GM19438 (cell line): ENCODE data around the gene PHC3.
"Not testable (repeated sequence)": the region's sequence is repeated elsewhere in the genome, so short reads cannot be mapped to it uniquely, and the experiment has no call there.

Experiments used
- ATAC-seq: cut with Tn5 transposase; IDR thresholded peaks from one replicate; pipeline ENCODE4 v1.9.1; 2021; ENCODE audit warnings: low read depth; ENCODE audit not compliant: unreplicated experiment

Gene PHC3

DNA sequence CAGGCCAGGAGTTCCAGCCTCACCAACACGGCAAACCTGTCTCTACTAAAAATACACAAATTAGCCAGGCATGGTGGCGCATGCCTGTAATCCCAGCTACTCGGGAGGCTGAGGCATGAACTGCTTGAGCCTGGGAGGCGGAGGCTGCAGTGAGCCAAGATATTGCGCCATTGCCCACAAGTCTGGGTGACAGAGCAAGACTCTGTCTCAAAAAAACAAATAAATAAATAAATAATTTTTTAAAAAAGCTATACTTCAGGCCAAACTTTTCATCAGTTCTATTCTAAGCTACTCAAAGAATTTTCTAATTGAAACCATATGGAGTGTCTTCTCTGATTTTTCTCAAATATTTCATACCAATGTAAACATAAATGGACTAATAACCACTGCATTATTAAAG, 43.5 kb downstream of the PHC3 start:
- no peak for ATAC-seq

DNA sequence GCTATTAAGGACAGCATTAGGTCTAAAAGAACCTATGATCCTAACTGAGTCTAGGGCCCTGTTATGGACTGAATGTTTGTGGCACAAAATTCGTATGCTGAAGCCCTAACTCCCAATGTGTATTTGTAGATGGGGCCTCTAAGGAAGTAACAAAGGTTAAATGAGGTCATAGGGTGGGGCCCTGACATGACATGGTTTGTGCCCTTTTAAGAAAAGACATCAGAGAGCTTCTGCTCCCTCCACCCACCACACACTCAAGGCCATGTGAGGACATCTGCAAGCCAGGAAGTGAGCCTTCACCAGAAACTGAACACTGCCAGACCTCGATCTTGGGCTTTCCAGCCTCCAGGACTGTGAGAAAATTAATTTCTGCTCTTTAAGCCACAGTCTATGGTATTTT, 49.2 kb downstream of the PHC3 start:
- no peak for ATAC-seq

DNA sequence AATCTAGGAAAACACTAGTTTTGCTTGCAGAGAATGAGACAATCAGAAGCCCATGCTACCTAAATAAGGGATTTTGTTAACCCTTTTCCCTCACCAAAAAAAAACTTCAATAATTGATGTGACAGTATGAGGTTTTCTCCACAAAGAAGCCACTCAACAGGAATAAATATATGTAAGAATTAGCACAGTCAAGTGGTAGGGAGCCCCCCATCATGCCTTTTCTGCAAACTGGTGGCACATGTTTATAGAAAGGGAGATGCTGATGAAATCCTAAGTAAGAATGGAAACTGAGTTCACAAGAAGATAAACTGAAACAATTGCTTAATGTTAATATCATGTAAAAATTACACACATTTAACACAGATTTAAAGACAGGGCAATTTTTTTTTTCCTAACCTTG, 51.0 kb downstream of the PHC3 start:
- no peak for ATAC-seq

DNA sequence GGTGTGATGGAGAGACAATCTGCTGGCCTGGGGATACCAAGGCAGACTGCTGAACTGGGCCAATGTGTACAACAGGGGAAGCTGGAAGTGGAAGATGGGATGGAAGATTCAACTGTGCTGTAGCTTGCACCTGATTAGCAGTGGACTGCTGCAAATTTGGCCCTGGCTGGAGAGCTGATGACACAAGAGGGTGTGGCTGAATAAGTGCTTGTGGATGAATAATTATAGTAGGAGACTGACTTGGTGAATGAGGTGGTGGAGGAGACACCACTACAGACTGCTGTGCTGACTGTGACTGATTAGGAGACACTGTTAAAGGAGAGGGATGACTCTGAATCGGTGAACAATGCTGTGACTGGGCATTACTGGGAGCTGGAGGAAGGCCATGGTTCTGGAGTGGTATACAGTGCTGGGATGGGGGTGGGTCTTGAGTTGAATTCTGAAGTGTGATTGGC, 52.5 kb downstream of the PHC3 start:
- ATAC-seq, result peak; percentile 37

DNA sequence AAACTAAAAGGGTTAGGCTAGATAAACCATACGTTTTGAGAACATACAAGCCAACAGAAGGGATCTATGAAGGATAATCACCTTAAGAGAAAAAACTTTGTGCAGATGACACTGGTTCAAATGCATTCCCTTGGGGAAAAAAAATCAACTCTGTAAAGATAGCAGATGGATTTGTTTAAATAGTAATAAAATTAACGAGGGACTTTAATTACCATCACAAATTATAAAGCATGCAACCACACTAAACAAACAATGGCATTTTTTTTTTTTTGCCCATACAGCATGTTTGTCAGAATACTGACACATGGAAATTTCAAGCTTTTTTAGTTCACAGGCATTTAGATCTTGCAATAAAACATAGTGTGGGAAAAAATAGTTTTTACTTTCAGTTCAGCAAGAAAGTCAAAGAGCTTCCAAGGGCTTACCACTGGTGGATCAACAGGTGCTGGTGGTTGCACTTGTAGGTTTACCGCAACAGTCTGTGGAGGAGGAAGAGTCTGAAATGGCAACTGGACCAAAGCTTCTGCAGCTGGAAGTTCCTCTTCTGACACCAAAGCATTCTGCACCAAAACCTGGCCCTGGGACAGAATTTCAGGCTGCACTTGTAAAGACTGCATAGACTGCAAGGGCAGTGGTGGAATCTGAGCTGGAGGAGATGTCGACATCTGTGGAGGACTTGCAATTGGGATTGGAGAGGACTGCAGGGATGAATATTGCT, 53.1 kb downstream of the PHC3 start:
- ATAC-seq, result peak; percentile 86

DNA sequence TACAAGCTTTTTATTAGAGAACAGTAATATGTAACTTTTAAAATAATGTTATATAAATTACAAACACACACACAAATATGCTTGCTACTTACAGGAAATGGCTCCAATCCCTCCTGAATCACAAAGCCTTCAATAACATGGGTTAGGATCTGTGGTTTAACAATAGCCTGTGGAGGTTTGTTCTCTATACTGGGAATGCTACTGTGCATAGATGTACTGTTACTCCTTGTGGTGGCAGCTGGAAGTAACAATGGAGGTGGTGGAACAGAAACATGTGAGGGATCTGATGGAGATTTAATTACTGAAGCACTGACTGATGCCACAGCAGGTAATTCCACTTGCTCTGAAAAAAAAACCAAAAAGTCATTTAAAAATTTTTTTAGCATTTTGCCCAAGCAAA, 64.4 kb downstream of the PHC3 start:
- ATAC-seq, result no peak

DNA sequence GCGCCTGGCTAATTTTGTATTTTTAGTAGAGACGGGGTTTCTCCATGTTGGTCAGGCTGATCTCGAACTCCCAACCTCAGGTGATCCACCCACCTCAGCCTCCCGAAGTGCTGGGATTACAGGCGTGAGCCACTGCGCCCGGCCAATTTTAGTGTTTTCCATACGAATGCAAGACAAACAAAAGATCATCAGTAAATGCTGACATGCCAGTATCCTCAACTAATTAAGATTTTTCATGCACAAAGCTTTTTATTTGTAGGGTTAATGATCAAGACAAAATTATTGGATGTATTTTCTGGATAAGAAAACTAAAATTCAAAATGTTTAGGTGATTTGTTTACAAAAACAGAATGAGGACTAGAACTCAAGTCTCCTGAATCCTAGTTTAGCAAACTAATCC, 67.4 kb downstream of the PHC3 start:
- not testable (repeated sequence) for ATAC-seq

DNA sequence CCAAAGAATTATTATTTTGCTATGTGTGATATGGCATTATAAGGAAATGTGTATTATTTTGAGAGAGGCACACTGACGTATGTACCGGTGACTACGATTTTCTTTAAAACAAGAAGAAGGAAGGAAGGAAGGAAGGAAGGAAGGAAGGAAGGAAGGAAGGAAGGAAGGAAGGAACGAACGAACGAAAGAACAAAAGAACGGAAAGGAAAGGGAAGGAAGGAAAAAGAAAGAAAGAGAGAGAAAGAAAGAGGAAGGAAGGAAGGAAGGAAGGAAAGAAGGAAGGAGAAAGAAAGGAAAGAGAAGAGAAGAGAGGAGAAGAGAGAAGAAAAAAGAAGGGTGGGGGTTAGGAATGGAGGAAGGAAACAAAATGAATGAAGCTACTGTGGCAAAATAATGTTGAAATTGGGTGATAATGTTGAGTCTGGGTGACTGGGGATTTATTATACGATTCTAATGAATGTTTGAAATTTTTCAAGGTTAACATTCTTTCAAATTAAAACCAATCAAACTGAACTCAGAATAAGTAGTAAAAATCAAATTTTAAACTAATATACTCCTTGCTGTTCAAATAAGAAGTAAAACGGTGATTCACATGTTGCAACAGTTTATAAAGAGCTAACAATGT, 70.3 kb downstream of the PHC3 start:
- no peak for ATAC-seq

DNA sequence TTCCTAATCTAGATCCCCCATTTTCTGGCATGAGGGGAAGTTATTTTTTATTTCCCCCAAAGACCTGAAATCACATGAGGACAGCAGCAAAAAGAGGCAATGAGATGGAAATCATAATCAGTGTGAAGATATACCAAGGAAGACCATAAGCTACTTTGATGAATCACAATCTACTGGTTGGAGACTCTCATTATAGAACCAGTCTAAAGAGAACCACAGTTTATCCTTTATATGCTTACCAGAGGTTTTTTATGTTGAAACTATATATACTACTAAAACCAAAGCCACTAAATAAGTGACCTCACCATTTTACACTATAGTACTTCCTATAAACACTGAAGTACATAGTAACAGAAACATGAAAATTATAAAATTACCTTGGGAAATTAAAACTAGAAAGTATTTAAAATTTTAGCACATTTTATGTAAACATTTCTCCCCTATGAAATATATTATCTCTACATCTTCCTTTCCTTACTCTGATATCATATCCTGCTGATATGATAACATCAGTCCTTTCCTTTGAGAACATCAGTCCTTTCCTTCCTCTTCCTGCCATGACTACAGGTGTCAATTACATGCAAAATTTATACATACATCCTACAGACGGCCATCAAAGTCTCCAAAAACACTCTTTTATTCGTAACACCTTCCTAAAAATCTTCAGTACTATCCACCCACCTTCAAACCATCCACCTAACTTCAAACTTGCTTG, 71.8 kb downstream of the PHC3 start:
- ATAC-seq, result no peak

DNA sequence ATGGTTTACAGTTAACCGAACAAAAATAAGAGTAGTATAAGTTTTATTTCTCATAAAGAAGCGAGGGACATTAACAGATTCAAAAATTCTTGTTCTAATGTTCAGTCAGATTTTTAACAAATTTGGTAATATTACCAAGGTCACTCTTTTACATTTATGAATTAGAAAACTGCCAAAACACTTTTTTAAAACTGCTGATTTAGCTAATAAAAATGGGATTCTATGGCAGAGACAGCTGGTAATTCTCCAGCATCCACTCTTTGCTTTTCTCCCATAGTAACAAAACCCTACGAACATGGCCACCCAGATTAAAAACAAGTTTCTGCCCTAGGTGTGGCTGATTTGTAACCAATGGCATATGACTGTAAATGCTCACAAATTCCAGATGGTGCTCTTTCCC, 72.6 kb downstream of the PHC3 start:
- ATAC-seq, result no peak

DNA sequence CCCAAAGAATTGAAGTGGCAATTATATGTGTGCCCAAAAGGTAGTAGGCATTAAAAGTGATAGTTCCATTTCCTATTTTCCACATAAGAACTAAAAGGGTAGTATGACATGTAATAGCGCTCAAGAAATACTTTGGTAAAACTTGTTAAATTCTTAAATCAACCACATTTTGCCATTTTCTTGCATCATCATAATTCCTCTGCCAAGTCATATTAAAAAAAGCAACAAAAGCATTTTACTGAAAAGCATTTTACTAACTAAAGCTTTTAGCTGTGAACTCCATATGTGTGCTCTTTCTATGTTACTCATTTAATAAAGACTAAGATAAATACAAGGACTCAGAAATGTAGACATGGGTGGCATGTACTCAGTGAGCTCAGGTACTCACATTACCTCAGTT, 73.6 kb downstream of the PHC3 start:
- ATAC-seq, result no peak

DNA sequence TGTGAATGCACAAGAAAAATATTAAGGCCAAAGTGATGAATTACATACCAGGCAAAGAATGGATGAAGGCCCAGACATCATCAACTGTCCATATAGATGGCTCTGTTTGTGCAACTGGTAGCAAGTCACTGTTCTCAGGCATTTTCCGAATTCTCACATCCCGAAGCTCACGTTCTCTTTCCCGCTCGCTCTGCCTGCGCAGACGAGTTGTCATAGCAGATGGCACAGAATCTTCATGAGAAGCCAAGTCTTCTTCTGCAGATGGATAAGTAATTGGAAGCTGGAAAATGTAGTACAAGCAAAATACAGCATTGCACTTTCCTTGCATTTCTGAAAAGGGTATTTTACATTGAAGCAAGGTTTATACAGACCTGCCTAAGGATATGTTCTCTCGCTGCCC, 79.1 kb downstream of the PHC3 start:
- ATAC-seq, result no peak

DNA sequence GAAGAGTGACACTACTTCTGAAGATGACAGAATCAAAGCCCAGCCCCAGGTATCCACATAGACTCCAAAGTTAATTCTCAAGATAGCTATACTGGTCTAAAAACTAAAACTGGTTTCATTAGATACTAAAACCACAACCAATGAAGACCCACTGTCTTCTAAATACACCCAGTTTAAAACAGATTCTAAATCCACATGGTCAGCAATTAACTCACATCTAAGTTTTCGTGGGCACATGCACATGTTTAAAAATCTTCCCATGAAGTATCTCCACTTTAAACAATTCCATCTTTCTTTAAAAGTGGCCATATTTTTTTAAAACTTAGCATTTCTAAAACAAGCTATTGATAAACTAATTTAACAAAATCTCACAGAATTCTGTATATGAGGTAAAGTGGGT, 80.6 kb downstream of the PHC3 start:
- ATAC-seq, result no peak

DNA sequence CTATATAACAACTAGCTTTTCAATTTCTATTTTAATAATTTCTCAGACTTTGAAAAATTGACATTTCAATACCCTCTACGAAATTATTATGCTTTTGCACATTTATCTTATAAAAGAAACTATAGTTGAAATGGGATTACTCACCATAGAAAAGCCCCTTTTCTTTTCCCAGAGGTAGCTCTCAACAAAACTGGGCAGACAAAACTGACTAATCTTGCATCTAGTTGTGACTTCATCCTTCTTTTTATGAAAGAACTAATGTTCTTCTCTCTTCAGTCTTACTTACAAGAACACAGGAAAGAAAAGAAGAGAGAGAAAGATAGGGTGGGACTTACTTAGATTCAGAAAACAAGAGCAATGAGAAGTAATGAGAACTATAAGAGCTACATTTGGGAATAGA, 82.8 kb downstream of the PHC3 start:
- ATAC-seq, result no peak

DNA sequence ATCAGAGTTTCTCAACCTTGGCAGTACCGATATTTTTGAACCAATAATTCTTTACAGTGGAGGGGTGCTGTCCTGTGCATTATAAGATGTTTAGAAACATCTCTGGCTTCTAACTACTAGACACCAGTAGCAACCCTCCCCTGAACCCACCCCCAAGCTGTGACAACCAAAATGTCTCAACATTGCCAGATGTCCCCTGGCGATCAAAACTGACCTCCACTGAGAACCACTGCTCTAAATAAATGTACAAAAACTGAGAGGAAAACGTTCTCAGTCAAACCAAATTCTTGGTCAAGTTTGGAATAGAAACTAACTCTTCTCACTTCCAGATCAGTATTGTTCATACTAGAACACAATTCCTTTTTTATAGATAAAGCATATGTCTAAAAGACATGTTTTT, 85.2 kb downstream of the PHC3 start:
- no peak for ATAC-seq

DNA sequence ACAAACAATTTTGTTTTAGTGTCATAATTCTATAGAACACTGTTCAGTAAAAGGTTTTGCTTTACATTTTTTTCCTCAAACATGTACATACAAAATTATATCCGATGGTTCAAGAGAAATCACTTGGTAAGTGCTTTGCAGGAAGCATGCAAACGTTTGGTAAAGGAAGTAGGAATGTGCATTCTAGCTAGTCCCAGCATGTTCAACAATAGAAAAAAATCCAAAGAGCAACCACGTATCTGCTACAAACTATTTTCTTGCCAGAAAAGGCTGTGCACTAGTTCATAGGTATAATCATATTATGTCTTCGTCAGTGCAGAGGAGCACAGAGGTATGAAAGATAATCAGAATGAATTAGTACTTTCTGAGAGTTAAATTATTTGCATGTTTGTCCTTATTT, 85.8 kb downstream of the PHC3 start:
- no peak for ATAC-seq

DNA sequence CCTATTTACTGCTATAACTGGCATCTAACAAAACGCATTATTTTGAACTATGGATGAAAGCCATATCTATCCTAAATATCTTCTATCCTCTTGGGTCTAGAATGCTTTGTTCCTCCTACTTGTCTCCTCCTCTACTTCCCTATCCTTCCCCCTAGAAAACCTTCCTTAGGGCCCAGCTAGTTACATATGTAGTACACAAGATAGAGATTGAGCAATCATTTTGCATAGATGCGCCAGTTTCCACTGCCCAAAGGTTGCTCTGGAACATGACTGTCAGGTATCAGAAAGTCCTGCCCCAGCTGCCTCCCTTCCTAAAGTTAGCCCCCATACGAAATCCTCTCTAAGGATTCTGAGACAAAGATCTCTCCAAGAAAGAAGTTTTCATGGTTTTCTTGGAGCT, 88.6 kb downstream of the PHC3 start:
- ATAC-seq, result no peak

DNA sequence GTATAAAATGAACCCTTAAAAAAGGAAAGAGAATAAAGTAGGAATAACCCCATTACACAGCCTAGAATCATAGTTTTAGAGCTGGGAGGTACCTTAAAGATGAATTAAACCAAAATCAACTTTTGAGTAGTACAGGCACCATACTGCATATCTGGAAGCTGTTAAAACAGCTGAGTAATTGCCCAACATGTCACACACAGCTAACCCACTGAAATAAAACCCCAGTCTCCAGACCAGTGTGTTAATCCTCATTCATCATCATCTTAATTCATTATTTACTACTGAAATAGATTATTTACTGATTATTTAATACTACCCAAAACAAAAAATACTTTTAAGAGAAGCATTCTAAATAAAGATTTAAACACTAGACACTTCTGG, 90.9 kb downstream of the PHC3 start:
- ATAC-seq, result no peak

DNA sequence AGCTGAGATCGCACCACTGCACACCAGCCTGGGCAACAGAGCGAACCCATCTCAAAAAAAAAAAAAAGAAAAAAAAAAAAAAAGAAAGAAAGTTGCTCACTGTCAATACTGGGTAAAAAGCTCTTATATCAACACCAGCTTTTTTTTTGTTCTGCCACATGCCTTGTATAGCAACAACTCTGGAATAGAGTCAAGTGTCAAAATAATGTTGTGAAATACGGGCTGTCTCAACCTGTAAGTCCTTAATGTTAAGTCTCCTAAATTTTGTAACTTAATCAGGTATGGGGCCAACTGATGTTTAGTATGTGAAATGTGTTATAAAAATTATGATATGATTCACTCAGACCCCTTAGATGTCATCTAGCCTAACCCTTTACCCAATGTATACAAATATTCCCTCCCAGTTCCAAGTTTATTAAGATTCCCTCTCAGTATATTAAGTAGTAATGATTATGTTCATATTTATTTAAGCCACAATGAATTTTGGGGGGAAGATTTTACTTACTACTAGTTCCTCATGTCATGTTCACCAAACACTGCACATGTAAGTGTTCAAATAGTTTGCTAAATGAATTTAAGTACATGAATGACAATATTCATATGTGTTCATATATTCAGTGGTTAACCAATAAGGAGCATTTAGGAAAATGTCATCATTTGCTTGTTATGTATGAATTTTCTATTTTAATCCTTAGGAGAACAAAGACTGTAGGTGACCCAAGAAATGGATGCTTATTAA, 91.5 kb downstream of the PHC3 start:
- ATAC-seq, result no peak

DNA sequence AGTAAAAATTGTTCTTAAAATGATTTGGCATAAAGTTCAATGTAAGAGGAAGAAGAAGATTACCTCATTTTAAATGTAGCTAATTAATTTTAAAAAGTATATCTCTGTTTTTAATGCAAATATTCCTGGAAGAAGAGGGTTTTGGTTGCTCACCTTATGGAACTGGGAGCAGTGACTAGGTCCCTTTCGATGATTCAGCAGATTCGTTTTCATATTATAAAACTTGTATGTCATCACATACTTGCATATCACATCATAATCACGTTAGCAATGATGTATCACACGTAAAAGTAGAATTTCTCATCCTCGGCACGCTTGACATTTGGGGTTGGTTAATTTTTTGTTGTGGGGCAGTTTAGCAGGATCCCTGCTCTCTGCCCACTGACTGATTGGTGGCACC, 96.1 kb downstream of the PHC3 start:
- ATAC-seq, result no peak

DNA sequence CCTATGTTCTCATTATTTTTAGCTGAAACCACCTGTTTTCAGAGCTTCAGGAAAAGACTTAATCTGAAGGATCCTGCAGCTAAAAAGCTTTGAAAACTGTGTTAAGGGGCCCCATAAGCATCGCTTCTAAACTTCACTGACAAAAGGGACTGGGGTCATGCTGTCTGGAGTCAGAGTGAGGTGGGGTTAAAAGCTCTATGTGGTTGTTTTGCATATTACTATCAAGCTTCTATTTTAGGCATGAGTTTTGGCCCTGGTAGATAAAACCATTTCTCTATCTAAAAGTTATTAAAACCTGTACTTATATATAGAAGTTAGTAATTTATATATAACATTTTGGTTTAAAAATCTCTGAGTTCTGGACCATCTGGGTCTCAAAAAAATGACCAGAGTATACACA, 98.2 kb downstream of the PHC3 start:
- ATAC-seq, result no peak
